Measurements from ENCODE around the gene TMEM101. TPM values are rescaled to one million over a fixed set of nuclear protein-coding genes. Genes with fewer than 3 reads are reported as not detected.
"Not testable (repeated sequence)": the region's sequence is repeated elsewhere in the genome, so short reads cannot be mapped to it uniquely, and the experiment has no call there.

Gene TMEM101
- total RNA-seq = 36.3 TPM

- DNase-seq = peak; percentile 88
These were observed at the start of gene TMEM101 for GRCh38 chr17:44014437-44015172. TMEM101 (minus strand) TSS chr17:44014963; CDS start chr17:44014952, 11 bp downstream.

GRCh38 chr17:44063704-44064639, 49.2 kb upstream of the TMEM101 start:
- DNase-seq = no peak

GRCh38 chr17:44062871-44063270, 48.1 kb upstream of the TMEM101 start:
- no peak for DNase-seq

GRCh38 chr17:44061446-44061845, 46.7 kb upstream of the TMEM101 start:
- no peak for DNase-seq

- DNase-seq = no peak
These were observed 44.5 kb upstream of the TMEM101 start for GRCh38 chr17:44059101-44059892.

GRCh38 chr17:44053125-44053872, 38.5 kb upstream of the TMEM101 start:
- DNase-seq = no peak

- no peak for DNase-seq
These were observed 34.7 kb upstream of the TMEM101 start for GRCh38 chr17:44049294-44050060.

GRCh38 chr17:44046893-44047292, 32.1 kb upstream of the TMEM101 start:
- not testable (repeated sequence) for DNase-seq

- no peak for DNase-seq
These were observed 30.7 kb upstream of the TMEM101 start for GRCh38 chr17:44045486-44045885.

- DNase-seq = no peak
These were observed 29.3 kb upstream of the TMEM101 start for GRCh38 chr17:44044071-44044470.

- no peak for DNase-seq
These were observed 28.5 kb upstream of the TMEM101 start for GRCh38 chr17:44043272-44043696.

GRCh38 chr17:44039829-44040635, 25.3 kb upstream of the TMEM101 start:
- no peak for DNase-seq

GRCh38 chr17:44038604-44039011, 23.8 kb upstream of the TMEM101 start:
- DNase-seq = no peak

GRCh38 chr17:44037471-44037870, 22.7 kb upstream of the TMEM101 start:
- DNase-seq = no peak

GRCh38 chr17:44034688-44035087, 19.9 kb upstream of the TMEM101 start:
- not testable (repeated sequence) for DNase-seq

- no peak for DNase-seq
These were observed 19.2 kb upstream of the TMEM101 start for GRCh38 chr17:44033861-44034408.

GRCh38 chr17:44030482-44030881, 15.7 kb upstream of the TMEM101 start:
- DNase-seq = no peak

- no peak for DNase-seq
These were observed 15.0 kb upstream of the TMEM101 start for GRCh38 chr17:44029736-44030135.

GRCh38 chr17:44024853-44025252, 10.1 kb upstream of the TMEM101 start:
- no peak for DNase-seq

GRCh38 chr17:44024271-44024663, 9.5 kb upstream of the TMEM101 start:
- DNase-seq = no peak

Measured in occipital lobe (tissue), 2 donors.